Glutamatergic neuron (in vitro differentiated cells): ENCODE measurements around the gene HDAC10. TPM values are rescaled to one million over a fixed set of nuclear protein-coding genes. Genes with fewer than 3 reads are reported as not detected.

ENCODE experiments used
- DNase-seq: peaks from one replicate; pipeline ENCODE4 v3.0.0; 2022
- H3K27ac Mint-ChIP-seq: one replicate; pipeline ENCODE4 v1.8.0; 2020; ENCODE audit warnings: mild to moderate bottlenecking, mixed read lengths, inconsistent platforms; ENCODE audit not compliant: unreplicated experiment
- H3K27me3 Mint-ChIP-seq: one replicate; pipeline ENCODE4 v1.8.0; 2020; ENCODE audit warnings: mild to moderate bottlenecking, moderate library complexity, mixed read lengths, inconsistent platforms; ENCODE audit not compliant: unreplicated experiment
- H3K36me3 Mint-ChIP-seq: one replicate; pipeline ENCODE4 v1.8.0; 2020; ENCODE audit warnings: mild to moderate bottlenecking, mixed read lengths, inconsistent platforms; ENCODE audit not compliant: unreplicated experiment
- H3K4me1 Mint-ChIP-seq: one replicate; pipeline ENCODE4 v1.8.0; 2020; ENCODE audit warnings: mild to moderate bottlenecking, low read depth, mixed read lengths, inconsistent platforms; ENCODE audit not compliant: unreplicated experiment
- H3K4me3 Mint-ChIP-seq: one replicate; pipeline ENCODE4 v1.8.0; 2020; ENCODE audit warnings: mild to moderate bottlenecking, mixed read lengths, inconsistent platforms; ENCODE audit not compliant: unreplicated experiment
- H3K9me3 Mint-ChIP-seq: one replicate; pipeline ENCODE4 v1.8.0; 2020; ENCODE audit warnings: mild to moderate bottlenecking, moderate library complexity, mixed read lengths, inconsistent platforms; ENCODE audit not compliant: unreplicated experiment
- total RNA-seq: library from RNA; stranded (reverse); fragmentation: NEBNext Ultra II Directional; extraction: Animal tissue kit (Norgen Biotek cat#: 25700); gene quantifications from one replicate; pipeline ENCODE4 v1.2.1, GENCODE V29; 2021; ENCODE audit not compliant: unreplicated experiment
- TF ChIP-seq, protein P1 (sequence below): fragments of 200-600 bp; sonication (generic); IDR thresholded peaks from one replicate; pipeline ENCODE4 v1.5.0; 2021; ENCODE audit not compliant: partially characterized antibody, unreplicated experiment

HDAC10 gene
- total RNA-seq, 1 donor from 2014 or later, result 88.2 TPM

DNA sequence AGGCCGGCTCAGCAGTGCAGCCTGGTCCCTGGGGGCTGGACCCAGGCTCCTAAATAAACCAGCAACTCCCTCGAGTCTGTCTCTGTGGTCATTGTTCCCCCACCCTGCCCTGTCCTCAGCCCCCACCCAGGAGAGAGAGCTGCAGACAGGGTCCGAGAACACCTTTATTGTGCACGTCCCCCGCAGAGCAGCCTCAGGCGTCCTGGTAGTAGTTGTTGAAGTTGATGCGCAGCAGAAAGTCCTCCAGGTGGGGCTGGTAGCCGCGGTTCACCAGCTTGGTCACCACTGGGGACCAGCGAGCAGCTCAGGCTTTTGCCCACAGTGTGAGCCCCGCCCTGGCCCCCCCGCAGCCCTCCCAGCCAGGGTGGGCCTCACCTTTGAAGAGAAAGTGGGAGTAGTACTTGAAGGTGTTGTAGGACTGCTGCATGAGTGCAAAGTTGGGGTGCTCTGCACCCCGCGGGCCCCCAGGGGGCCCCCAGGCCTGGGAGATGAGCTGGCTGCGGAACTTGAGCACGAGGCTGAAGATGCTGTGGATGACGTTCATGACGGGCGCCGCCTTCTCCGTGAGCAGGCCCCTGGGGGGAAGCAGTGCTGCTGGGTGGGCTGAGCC, 33.4 kb downstream of the HDAC10 start:
- Mint-ChIP-seq H3K4me1 (no peaks in the 10 kb centered on the region), H3K36me3 (peaks cover 12% of the 10 kb centered on the region), H3K4me3 (no peak overlapping the region), H3K27ac (no peak overlapping the region), H3K27me3 (peaks cover 17% of the 10 kb centered on the region), H3K9me3 (peaks cover 13% of the 10 kb centered on the region)
- peak; percentile 15 for DNase-seq
- TF ChIP-seq, protein P1, sequence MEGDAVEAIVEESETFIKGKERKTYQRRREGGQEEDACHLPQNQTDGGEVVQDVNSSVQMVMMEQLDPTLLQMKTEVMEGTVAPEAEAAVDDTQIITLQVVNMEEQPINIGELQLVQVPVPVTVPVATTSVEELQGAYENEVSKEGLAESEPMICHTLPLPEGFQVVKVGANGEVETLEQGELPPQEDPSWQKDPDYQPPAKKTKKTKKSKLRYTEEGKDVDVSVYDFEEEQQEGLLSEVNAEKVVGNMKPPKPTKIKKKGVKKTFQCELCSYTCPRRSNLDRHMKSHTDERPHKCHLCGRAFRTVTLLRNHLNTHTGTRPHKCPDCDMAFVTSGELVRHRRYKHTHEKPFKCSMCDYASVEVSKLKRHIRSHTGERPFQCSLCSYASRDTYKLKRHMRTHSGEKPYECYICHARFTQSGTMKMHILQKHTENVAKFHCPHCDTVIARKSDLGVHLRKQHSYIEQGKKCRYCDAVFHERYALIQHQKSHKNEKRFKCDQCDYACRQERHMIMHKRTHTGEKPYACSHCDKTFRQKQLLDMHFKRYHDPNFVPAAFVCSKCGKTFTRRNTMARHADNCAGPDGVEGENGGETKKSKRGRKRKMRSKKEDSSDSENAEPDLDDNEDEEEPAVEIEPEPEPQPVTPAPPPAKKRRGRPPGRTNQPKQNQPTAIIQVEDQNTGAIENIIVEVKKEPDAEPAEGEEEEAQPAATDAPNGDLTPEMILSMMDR, result no peak

DNA sequence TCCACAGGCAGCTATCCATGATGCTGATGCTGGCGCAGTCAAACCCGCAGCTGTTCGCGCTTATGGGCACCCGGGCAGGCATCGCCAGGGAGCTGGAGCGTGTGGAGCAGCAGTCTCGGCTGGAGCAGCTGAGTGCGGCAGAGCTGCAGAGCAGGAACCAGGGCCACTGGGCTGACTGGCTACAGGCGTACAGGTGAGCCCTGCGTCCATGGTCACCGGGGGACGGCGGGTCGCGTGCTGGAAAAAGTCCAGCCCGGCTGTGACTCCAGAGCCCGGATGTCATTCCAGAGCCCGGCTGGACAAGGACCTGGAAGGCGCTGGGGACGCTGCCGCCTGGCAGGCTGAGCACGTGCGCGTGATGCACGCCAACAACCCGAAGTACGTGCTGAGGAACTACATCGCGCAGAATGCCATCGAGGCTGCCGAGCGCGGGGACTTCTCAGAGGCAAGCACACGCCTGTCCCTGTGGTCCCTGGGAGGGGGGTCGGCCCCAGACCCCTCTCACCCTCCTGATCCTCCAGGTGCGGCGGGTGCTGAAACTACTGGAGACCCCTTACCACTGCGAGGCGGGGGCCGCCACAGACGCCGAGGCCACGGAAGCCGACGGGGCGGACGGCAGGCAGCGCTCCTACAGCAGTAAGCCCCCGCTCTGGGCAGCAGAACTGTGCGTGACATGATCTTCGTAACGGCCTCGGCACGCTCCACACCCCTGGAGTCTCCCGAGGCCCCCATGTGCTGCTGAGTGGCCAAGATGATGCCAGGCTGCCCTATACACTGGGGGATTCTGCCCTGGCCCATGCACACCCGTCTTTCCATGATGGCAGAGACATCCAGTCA, 34.2 kb downstream of the HDAC10 start:
- TF ChIP-seq, protein P1, result no peak
- Mint-ChIP-seq H3K36me3 (peaks cover 18% of the 10 kb centered on the region), H3K9me3 (peaks cover 13% of the 10 kb centered on the region), H3K4me3 (no peak overlapping the region), H3K27me3 (peaks cover 17% of the 10 kb centered on the region), H3K4me1 (no peaks in the 10 kb centered on the region), H3K27ac (no peak overlapping the region)
- DNase-seq, result peak; percentile 16

DNA sequence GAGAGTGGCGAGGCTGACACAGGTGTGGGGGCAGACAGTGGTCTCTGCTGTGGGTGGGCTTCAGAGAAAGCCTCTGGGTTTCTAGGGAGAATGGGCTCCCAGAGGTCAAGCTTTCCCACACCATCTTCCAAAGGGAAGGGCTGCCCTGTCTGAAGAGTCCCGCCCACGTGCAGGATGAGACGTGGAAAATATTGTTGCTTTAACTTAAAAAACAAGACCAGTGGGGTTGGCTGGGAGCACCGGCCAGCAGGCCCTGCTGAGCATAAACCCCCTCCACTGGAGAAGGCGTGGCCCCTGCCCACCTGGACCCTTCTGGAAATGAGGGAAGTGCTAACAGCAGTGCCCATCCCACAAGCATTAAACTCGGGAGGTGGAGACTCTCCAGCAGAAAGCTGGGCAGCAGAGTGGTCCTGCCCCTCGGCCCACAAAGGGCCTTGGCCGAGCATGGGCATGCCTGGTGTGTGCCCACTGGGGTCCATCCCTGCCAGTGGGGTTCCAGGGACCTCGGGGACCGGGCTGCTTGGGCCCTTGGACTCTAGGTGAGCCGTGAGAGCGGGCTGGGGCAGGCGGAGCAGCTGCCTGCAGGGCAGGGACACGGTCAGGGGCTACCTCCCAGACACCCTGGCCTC, 34.9 kb downstream of the HDAC10 start:
- H3K36me3 Mint-ChIP-seq, result peaks cover 18% of the 10 kb centered on the region
- no peaks in the 10 kb centered on the region for H3K4me1 Mint-ChIP-seq
- TF ChIP-seq, protein P1, result no peak
- no peak overlapping the region for H3K27ac Mint-ChIP-seq
- peaks cover 13% of the 10 kb centered on the region for H3K9me3 Mint-ChIP-seq
- no peak for DNase-seq
- no peak overlapping the region for H3K4me3 Mint-ChIP-seq
- H3K27me3 Mint-ChIP-seq, result peaks cover 20% of the 10 kb centered on the region

DNA sequence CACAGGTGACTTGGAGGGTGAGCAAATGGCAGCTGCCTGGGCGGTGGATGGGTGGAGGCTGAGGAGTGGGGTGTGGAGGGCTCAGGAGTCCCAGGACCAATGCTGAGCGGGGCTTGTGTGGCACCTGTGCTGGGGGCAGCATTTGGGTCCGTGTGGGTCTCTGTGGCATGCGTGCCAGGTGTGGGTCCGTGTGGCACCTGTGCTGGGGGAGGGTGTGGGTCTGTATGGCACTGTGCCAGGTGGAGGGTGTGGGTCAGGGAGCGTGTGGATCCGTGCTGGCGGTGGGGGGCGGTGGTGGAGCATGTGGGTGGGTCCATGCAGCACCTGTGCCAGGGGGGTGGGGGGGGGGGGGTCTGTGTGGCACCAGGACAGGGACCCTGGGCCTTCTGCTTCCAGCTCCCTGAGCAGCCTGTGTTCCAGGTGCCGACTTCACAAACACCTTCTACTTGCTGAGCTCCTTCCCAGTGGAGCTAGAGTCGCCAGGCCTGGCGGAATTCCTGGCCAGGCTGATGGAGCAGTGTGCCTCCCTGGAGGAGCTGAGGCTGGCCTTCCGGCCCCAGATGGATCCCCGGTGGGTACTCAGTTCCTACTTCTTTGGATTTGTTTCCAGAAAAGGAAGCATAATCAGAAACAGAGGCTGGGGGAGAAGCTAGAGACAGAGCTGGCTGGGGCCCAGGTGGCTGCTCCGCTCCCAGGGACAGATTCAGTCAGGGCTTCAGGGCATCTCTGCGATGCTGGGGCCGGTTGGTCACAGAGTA, 35.6 kb downstream of the HDAC10 start:
- TF ChIP-seq, protein P1, result no peak
- DNase-seq, result no peak
- Mint-ChIP-seq H3K9me3 (peaks cover 10% of the 10 kb centered on the region), H3K27me3 (peaks cover 20% of the 10 kb centered on the region), H3K4me3 (no peak overlapping the region), H3K36me3 (peaks cover 18% of the 10 kb centered on the region), H3K4me1 (no peaks in the 10 kb centered on the region), H3K27ac (no peak overlapping the region)
